Measurements from ENCODE around the gene PDLIM7.
A peak's percentile ranks its signal among the peaks of the same experiment; 100 is the strongest.

PDLIM7 gene

DNA sequence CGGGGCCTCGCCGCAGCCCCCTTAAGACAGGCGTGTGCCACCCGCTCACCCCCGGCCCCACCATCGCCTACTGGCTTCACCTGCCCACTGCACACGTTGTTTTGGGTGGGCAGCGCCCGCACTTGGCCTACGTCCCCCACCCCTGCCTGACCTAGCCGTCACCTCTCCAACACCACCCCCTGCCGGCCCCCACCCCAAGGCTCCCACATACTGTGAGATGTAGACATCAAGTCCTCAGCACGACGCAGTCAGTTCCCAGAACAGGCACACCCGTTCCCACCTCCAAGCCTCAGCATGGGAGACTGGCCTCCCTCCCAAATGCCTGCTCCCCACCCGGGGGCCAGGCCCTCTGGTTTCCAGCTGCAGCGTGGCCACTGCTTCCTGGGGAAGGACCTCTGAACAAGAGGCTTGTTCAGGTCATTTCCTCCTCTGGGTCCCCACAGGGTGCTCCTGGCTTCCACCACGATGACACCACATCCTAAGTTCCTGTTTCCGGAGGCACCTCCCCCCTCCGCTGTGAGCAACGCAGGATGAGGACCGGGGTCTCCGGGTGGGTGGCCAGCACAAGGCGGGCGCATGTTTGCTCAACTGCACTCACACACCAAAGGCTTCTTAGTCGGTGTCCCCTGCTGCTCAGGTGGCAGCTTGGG is 35.3 kb downstream of the PDLIM7 start:
- Histone ChIP-seq H3K4me1 (ENCODE audit: control insufficient read depth, insufficient read depth, low read length) (no peaks in the 10 kb centered on the region), H3K36me3 (ENCODE audit: control insufficient read depth, insufficient read depth, low read length) (peaks cover 60% of the 10 kb centered on the region), H3K9ac (ENCODE audit: low read depth, low read length) (no peak overlapping the region), H3K9me3 (ENCODE audit: control insufficient read depth, insufficient read depth, low read length) (no peaks in the 10 kb centered on the region), H3K4me3 (ENCODE audit: low read depth, low read length) (no peak overlapping the region), H3K27me3 (ENCODE audit: control insufficient read depth, insufficient read depth, low read length) (no peaks in the 10 kb centered on the region)

DNA sequence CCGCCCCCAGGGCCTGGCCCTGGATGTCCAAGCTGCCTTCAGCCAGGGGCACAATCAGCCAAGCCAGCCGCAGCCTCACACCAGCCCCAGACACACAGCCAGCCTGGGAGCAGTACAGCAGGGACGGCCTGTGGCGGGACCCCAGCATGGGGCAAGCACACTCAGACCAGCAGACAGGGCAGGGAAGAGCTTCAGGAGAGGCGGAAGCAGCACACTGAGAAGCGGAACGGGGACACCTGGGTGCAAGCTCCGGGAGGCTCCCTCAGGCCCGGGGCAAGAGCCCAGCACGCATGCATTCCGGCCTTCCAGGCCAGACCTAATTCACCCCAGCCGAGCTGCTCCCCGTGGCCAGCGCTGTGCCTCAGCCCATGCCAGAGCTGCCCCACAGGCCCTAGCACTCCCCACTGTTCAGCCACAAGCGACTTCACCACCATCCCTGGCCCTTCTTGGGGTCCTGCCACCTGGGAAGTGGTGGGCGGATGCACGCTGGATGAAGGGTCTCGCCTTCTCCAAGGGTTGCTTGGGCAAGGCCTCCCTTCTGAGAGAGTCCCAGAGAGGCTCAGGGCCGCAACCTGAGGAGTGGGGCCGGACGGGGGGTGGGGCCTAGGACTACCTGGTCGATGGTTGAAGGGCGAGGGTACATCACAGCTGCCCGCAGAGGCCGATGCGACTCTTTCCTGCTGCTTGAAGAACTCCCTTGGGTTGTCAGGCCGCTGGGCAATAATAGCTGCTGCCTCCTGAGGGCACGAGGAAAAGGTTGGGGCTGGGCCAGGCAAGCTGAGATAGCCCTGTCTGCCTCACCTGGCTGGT is 37.4 kb downstream of the PDLIM7 start:
- peaks cover 49% of the 10 kb centered on the region for H3K36me3 ChIP-seq (ENCODE audit: control insufficient read depth, insufficient read depth, low read length)
- H3K4me3 ChIP-seq (ENCODE audit: low read depth, low read length), result no peak overlapping the region
- H3K27me3 ChIP-seq (ENCODE audit: control insufficient read depth, insufficient read depth, low read length), result no peaks in the 10 kb centered on the region
- no peaks in the 10 kb centered on the region for H3K9me3 ChIP-seq (ENCODE audit: control insufficient read depth, insufficient read depth, low read length)
- H3K4me1 ChIP-seq (ENCODE audit: control insufficient read depth, insufficient read depth, low read length), result no peaks in the 10 kb centered on the region
- no peak overlapping the region for H3K9ac ChIP-seq (ENCODE audit: low read depth, low read length)

- Histone ChIP-seq H3K4me3 (ENCODE audit: low read depth, low read length) (no peak overlapping the region), H3K4me1 (ENCODE audit: control insufficient read depth, insufficient read depth, low read length) (no peaks in the 10 kb centered on the region), H3K9me3 (ENCODE audit: control insufficient read depth, insufficient read depth, low read length) (no peaks in the 10 kb centered on the region), H3K36me3 (ENCODE audit: control insufficient read depth, insufficient read depth, low read length) (peaks cover 49% of the 10 kb centered on the region), H3K9ac (ENCODE audit: low read depth, low read length) (no peak overlapping the region), H3K27me3 (ENCODE audit: control insufficient read depth, insufficient read depth, low read length) (no peaks in the 10 kb centered on the region)
Measured at GRCh38 chr5:177459357-177459756, 38.0 kb downstream of the PDLIM7 start.

DNA sequence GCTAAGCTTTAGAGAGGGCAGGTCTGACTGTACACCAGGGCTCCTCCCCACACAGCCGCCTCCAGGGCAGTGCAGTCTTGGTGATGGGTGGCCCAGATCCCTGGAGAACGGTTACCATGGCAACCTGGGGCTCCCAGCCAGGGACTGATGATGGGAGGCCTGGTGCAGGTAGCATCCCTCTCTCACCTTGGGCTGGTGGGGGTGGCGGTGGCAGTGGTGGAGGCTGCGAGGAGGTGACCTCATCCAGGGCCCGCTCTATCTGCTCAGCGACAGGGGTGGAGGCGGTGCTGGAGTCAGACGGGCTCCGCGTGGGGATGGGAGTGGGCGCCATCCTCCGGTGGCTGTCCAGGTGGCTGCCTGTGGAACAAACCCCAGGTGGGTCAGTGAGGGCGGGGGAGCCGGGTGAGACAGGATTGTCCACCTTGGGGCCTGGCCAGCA is 38.5 kb downstream of the PDLIM7 start:
- Histone ChIP-seq H3K4me1 (ENCODE audit: control insufficient read depth, insufficient read depth, low read length) (no peaks in the 10 kb centered on the region), H3K4me3 (ENCODE audit: low read depth, low read length) (no peak overlapping the region), H3K9ac (ENCODE audit: low read depth, low read length) (no peak overlapping the region), H3K9me3 (ENCODE audit: control insufficient read depth, insufficient read depth, low read length) (no peaks in the 10 kb centered on the region), H3K36me3 (ENCODE audit: control insufficient read depth, insufficient read depth, low read length) (peaks cover 49% of the 10 kb centered on the region), H3K27me3 (ENCODE audit: control insufficient read depth, insufficient read depth, low read length) (peaks cover under 1% of the 10 kb centered on the region)

- Histone ChIP-seq H3K4me1 (ENCODE audit: control insufficient read depth, insufficient read depth, low read length) (peaks cover 3% of the 10 kb centered on the region), H3K9me3 (ENCODE audit: control insufficient read depth, insufficient read depth, low read length) (no peaks in the 10 kb centered on the region), H3K9ac (ENCODE audit: low read depth, low read length) (no peak overlapping the region), H3K27me3 (ENCODE audit: control insufficient read depth, insufficient read depth, low read length) (peaks cover 7% of the 10 kb centered on the region), H3K4me3 (ENCODE audit: low read depth, low read length) (no peak overlapping the region), H3K36me3 (ENCODE audit: control insufficient read depth, insufficient read depth, low read length) (peaks cover 43% of the 10 kb centered on the region)
Measured at GRCh38 chr5:177457852-177458681, 39.3 kb downstream of the PDLIM7 start.

DNA sequence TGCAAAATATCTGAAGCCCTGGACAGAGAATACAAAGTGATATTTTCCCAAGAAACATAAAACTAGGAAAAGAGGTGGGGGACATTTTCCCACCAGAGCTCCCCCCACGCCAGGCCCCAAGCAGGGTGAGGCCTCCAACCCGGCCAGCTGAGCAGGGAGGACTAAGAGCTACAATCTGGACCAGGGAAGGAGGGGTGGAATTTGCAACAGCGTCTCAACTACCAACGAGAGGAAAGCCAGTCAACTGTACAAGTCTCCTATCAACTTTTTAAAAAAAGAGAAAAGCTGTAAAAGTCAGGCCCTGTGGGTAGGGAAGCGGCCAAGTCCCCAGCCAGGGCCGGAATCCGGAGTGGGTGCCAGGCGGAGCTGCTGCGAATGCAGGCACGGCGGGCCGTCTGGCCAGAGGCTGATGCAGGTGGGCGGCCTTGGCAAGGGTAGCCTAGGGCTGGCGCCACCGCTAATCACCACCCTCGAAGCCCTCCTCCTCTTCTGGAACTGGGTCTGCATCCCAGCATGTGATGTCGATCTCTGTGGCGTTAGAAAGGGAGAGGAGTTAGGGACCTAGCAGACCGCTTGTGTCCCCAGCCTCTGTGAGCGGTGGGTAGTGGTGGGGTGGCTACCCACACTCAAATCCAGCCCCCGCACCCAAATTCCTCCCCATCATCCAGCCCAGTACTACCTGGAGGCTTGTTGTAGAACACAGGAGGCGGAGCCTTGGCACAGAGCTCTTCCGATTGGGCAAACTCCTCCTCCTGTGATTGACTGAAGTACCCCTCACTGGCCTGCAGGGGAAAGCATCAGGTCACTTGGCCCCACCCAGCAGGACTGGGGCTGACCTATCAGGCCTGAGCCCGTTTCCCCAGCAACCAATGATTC is 40.2 kb downstream of the PDLIM7 start:
- Histone ChIP-seq H3K36me3 (ENCODE audit: control insufficient read depth, insufficient read depth, low read length) (peaks cover 39% of the 10 kb centered on the region), H3K9me3 (ENCODE audit: control insufficient read depth, insufficient read depth, low read length) (no peaks in the 10 kb centered on the region), H3K27me3 (ENCODE audit: control insufficient read depth, insufficient read depth, low read length) (peaks cover 13% of the 10 kb centered on the region), H3K9ac (ENCODE audit: low read depth, low read length) (no peak overlapping the region), H3K4me1 (ENCODE audit: control insufficient read depth, insufficient read depth, low read length) (peaks cover 7% of the 10 kb centered on the region), H3K4me3 (ENCODE audit: low read depth, low read length) (no peak overlapping the region)

DNA sequence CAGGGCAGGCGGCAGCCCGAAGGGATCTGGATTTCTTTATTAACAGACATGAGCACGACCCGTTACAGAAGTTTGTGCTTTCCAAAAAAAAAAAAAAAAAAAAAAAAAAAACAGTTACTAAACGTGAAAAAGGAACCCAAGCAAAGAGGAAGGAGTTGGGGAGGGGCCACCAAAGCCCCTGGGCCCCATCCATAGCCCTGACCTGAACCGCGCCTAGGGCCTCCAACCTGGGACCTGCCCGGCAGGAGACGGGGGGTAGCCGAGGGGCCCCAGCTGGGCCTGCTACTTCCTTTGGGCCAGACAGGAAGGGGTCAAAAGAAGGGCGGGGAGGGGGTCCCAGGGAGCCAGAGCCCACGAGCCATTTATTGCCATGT is 40.8 kb downstream of the PDLIM7 start:
- no peak overlapping the region for H3K9ac ChIP-seq (ENCODE audit: low read depth, low read length)
- H3K36me3 ChIP-seq (ENCODE audit: control insufficient read depth, insufficient read depth, low read length), result peaks cover 38% of the 10 kb centered on the region

DNA sequence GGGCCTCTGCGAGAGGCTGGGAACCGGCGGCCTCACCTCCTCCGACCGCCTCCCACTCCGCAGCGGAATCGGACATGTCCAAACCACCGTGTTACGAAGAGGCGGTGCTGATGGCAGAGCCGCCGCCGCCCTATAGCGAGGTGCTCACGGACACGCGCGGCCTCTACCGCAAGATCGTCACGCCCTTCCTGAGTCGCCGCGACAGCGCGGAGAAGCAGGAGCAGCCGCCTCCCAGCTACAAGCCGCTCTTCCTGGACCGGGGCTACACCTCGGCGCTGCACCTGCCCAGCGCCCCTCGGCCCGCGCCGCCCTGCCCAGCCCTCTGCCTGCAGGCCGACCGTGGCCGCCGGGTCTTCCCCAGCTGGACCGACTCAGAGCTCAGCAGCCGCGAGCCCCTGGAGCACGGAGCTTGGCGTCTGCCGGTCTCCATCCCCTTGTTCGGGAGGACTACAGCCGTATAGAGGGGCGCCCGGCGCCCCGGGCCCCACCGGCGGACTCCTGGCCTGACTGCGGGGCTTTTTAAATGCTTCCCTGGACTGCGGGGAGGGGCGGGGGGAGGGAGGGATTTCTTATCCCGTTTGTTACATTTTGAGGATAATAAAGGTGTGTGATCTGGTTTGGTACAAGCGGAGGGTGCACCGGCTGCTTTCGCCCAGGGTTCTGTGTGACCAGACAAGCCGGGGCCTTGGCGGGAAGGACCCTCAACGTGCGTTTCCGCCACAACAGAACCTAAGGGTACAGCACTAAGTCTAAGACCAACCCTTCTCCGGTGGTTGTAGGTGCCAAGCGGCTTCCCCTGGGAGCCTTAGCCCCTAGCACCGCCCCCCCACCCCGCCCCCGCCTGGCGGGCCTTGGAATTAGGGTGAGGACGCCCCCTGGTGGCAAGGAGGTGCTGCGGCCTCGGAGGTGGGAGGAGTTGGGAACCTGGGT is 41.5 kb downstream of the PDLIM7 start:
- Histone ChIP-seq H3K4me1 (ENCODE audit: control insufficient read depth, insufficient read depth, low read length) (peaks cover 7% of the 10 kb centered on the region), H3K27me3 (ENCODE audit: control insufficient read depth, insufficient read depth, low read length) (peaks cover 13% of the 10 kb centered on the region), H3K36me3 (ENCODE audit: control insufficient read depth, insufficient read depth, low read length) (peaks cover 38% of the 10 kb centered on the region), H3K4me3 (ENCODE audit: low read depth, low read length) (peak overlapping the region; percentile 65), H3K9ac (ENCODE audit: low read depth, low read length) (peak overlapping the region; percentile 65), H3K9me3 (ENCODE audit: control insufficient read depth, insufficient read depth, low read length) (no peaks in the 10 kb centered on the region)

More for the DNA sequence above, 40.8 kb downstream of the PDLIM7 start:
- Histone ChIP-seq H3K9me3 (ENCODE audit: control insufficient read depth, insufficient read depth, low read length) (no peaks in the 10 kb centered on the region), H3K27me3 (ENCODE audit: control insufficient read depth, insufficient read depth, low read length) (peaks cover 13% of the 10 kb centered on the region), H3K4me3 (ENCODE audit: low read depth, low read length) (no peak overlapping the region), H3K4me1 (ENCODE audit: control insufficient read depth, insufficient read depth, low read length) (peaks cover 7% of the 10 kb centered on the region)

- H3K9ac ChIP-seq (ENCODE audit: low read depth, low read length), result peak overlapping the region; percentile 65
- H3K27me3 ChIP-seq (ENCODE audit: control insufficient read depth, insufficient read depth, low read length), result peaks cover 13% of the 10 kb centered on the region
- peaks cover 7% of the 10 kb centered on the region for H3K4me1 ChIP-seq (ENCODE audit: control insufficient read depth, insufficient read depth, low read length)
- no peaks in the 10 kb centered on the region for H3K9me3 ChIP-seq (ENCODE audit: control insufficient read depth, insufficient read depth, low read length)
- H3K4me3 ChIP-seq (ENCODE audit: low read depth, low read length), result peak overlapping the region; percentile 65
- peaks cover 31% of the 10 kb centered on the region for H3K36me3 ChIP-seq (ENCODE audit: control insufficient read depth, insufficient read depth, low read length)
Measured at GRCh38 chr5:177455036-177455660, 42.3 kb downstream of the PDLIM7 start.

DNA sequence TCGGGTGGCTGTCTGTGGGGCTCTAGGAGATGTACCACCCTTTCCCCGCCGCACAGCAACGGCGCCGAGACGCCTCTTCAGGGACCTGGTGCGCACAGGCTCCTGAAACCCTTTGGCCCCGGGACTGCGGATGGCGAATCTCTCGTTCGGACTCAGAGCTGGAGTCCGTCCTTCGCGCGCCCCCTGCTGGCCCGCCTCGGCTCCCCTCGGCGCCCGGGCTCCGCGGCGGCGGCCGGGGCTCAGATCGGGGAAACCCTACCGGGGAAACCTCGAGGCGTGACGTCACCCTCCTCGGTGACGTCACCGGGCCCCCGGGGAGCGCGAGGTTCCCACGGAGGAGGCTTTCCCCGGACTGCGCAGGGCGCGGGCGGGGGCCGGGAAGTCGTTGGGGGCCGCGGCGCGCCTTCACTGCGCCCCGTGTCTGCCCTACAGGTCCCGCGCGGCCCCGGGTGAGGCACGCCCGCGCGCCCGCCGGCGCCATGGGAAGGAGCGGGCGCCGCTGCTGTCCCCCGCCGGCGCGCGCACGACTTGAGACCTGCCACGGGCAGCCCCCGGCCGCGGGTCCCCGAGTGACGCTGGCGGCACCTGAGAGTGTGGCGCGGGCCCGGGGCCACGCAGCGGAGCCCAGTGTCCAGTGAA is 42.9 kb downstream of the PDLIM7 start:
- no peaks in the 10 kb centered on the region for H3K9me3 ChIP-seq (ENCODE audit: control insufficient read depth, insufficient read depth, low read length)
- H3K4me3 ChIP-seq (ENCODE audit: low read depth, low read length), result peak overlapping the region; percentile 65
- peak overlapping the region; percentile 65 for H3K9ac ChIP-seq (ENCODE audit: low read depth, low read length)
- peaks cover 25% of the 10 kb centered on the region for H3K36me3 ChIP-seq (ENCODE audit: control insufficient read depth, insufficient read depth, low read length)
- peaks cover 13% of the 10 kb centered on the region for H3K27me3 ChIP-seq (ENCODE audit: control insufficient read depth, insufficient read depth, low read length)
- peaks cover 7% of the 10 kb centered on the region for H3K4me1 ChIP-seq (ENCODE audit: control insufficient read depth, insufficient read depth, low read length)
